NCI-H146 treated with DMSO at 0.1 percent for 48 hours (cell line): ENCODE measurements around the gene PRDM8.

Experiments
- DNase-seq: peaks from one replicate; lab custom pipeline; 2025; ENCODE audit not compliant: unreplicated experiment; lab: John Stamatoyannopoulos, UW

Gene PRDM8

DNA sequence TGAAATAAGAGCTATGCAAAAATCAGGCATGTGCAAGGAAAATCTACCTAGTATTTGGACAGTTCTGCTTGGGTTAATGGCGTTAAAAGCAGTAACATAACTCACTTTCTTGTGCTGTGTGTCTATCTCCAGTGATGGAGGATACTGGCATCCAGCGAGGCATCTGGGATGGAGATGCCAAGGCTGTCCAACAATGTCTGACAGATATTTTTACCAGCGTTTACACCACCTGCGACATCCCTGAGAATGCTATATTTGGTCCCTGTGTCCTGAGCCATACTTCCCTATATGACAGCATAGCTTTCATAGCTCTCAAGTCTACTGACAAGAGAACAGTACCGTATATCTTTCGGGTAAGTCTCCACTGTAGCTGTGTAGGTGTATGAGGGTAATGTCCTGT is 2.6 kb downstream of the PRDM8 start:
- no peak for DNase-seq

DNA sequence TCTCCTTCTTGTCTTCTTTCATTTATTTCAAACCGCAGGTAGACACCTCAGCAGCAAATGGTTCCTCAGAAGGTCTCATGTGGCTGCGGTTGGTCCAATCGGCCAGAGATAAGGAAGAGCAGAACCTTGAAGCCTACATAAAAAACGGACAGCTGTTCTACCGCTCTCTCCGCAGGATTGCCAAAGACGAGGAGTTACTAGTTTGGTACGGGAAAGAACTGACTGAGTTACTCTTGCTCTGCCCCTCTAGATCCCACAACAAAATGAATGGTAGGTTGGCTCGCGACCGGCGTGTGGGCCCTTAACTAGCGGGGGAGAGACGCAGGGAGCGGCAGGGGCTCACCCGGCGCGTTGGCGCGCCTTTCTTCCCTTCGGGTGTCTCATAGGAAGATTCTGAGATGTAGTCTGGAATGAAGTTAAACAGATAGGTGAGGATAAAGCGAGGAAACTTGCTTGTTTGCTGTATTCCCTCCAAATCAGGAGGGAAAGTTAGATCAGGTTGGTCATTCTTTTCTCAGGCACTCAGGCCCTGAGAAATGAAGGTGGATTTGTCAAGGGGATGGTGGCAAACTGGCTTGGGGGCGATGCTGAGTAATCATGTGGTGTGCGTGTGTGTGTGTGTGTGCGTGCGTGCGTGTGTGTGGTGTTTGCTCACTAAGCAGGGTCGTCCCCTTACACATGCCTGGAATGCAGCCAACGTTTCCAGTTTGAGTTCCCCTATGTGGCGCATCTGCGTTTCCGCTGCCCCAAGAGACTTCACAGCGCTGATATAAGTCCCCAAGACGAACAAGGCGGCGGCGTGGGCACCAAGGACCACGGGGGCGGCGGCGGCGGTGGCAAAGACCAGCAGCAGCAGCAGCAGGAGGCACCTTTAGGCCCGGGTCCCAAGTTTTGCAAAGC is 4.2 kb downstream of the PRDM8 start:
- DNase-seq = no peak

DNA sequence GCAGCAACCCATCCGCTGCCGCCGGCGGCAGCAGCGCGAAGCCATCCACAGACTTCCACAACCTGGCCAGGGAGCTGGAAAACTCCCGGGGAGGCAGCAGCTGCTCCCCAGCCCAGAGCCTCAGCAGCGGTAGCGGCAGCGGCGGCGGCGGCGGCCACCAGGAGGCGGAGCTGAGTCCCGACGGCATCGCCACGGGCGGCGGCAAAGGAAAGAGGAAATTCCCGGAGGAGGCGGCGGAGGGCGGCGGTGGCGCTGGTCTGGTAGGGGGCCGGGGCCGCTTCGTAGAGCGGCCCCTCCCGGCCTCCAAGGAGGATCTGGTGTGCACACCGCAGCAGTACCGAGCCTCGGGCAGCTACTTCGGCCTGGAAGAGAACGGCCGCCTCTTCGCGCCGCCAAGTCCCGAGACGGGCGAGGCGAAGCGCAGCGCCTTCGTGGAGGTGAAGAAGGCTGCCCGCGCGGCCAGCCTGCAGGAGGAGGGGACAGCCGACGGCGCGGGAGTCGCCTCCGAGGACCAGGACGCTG is 4.9 kb downstream of the PRDM8 start:
- DNase-seq = peak; percentile 44

DNA sequence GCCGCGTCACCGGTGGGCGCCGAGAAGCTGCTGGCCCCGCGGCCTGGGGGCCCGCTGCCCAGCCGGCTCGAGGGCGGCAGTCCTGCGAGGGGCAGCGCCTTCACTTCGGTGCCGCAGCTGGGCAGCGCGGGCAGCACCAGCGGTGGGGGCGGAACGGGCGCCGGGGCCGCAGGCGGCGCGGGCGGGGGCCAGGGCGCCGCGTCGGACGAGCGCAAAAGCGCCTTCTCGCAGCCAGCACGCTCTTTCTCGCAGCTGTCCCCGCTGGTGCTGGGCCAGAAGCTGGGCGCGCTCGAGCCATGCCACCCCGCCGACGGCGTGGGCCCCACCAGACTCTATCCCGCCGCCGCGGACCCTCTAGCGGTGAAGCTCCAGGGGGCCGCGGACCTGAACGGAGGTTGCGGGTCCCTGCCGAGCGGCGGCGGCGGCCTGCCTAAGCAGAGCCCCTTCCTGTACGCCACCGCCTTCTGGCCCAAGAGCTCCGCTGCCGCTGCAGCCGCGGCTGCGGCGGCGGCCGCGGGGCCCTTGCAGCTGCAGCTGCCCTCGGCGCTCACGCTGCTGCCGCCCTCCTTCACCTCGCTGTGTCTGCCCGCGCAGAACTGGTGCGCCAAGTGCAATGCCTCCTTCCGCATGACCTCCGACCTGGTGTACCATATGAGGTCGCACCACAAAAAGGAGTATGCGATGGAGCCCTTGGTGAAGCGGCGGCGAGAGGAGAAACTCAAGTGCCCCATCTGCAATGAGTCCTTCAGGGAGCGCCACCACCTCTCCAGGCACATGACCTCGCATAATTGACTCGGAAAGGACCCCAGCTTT is 5.6 kb downstream of the PRDM8 start:
- peak; percentile 58 for DNase-seq

DNA sequence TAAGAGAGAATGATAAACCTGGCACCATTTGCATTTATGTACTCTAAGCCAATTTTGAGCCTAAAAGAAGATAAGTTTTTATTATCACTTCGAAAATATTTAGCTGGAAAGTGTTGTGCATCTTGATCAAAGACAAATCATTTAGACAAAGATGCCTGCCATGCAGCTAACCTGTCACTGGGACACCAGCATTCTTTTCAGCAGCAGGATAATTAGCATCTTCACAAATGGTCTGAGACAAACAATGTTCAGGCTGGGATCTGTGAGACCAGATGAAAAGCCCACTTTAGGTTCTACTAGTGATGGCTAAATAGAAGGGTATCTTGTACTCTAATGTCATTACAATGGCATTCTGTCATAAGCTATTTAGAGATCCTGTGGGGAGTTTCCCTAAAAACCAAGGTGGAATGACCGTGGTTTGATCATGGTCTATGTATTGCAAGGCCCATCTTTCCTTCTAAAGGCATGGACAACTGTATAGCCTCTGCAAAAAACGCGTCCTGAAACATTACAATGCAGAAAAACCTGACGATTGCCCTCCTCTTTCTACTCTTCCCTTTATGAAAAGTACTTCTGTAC is 7.2 kb downstream of the PRDM8 start:
- DNase-seq = no peak

DNA sequence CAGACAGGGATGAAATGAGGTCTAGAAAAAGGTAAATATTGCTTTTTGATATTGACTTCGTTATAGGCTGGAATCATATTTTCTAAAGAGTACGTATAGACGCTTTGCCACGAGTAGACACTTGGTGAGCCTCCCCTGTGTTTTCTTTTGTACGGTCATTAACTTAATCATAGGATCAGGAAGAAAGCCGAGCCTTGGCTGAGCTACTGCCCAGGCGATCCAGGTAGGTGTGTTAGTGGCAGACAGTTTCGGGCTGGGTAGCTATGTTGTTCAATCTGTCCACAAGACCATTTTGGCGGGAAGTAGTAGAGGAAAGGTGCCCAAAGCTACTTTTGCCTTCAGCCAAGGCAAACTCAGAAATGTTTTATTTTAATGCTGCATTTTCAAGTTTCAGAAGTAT is 8.8 kb downstream of the PRDM8 start:
- no peak for DNase-seq

- no peak for DNase-seq
These were observed 9.3 kb downstream of the PRDM8 start for GRCh38 chr4:80206521-80207171.

GRCh38 chr4:80207172-80207583 is 9.9 kb downstream of the PRDM8 start:
- DNase-seq = no peak

- no peak for DNase-seq
These were observed 10.4 kb downstream of the PRDM8 start for GRCh38 chr4:80207664-80208063.

- DNase-seq = no peak
These were observed 11.5 kb downstream of the PRDM8 start for GRCh38 chr4:80208610-80209339.

- DNase-seq = no peak
These were observed 12.0 kb downstream of the PRDM8 start for GRCh38 chr4:80209340-80209701.

DNA sequence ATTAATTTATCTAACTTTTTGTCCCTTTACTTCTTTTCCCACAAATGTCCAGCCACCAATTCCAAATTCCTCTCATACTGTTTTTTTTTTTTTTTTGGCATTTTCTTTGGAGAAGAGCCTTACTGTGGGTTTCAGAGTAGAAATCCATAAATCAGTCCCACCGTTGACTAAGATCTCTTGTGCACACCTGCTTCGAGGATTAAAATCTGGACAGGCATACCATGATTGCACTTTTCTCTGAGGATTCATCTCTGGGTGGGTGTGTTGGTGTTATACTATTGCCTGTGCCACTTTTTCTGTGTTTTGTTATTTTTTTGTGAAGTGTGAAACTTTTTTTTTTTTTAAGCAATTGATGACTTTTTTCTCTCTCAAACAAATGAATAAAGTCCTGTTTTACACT is 13.2 kb downstream of the PRDM8 start:
- no peak for DNase-seq

DNA sequence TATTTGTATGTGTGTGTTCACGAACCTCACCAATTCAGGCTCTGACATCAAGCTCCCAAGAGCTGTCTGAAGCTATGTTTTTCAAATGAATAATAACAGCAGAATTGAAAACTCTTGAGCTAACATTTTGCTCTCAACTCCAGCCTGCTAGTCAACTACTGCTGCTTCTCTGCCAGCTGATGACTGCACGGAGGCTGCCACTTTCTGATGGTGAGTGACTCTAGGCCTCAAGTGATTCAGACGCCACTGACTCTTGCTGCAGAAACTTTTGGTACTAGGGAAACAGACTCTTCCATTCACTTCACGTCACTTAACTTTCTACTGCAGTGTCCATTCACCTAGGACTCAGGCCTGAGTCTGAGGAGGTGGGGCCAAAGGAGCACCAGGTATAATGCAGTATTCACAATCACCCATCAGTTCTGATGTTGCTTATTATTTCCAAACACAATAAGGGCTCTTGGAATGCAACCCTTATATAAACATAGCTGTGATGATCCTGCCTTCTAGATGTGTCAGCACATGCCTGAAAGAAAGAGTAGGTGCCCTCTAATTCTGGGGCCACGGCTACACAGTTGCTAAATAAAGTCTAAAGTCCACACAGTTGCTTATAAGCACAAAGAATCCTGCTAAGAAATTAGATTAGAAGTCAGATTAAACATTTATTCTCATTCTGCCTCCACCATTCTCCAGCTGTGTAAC is 16.0 kb downstream of the PRDM8 start:
- peak; percentile 24 for DNase-seq

DNA sequence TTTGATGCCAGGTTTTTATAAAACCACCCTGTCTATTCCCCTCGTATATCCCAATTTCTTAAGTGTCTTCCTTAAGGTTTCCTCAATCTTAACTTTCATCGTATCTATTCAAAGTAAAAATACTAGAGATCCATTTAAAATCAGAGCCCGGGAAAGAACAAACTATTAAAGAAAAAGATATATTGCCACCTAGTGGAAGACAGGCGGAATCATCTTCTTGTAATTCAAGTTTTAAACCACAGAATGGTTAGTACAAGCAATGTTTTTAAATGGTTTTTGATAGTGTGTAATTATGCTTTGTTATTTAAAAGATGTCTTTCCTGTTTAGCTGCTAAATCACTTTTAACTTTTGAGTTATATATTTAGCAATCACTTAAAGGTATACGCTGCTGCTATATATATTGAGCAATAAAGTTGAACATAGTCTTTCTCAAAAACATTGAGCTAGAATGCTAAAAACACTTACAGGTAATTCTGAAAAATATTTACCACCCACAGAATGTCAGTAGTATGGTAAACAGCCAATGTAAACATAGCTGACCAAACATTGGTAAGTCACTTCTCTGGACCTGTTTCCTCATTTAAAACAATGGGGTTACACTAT is 18.2 kb downstream of the PRDM8 start:
- peak; percentile 66 for DNase-seq

DNA sequence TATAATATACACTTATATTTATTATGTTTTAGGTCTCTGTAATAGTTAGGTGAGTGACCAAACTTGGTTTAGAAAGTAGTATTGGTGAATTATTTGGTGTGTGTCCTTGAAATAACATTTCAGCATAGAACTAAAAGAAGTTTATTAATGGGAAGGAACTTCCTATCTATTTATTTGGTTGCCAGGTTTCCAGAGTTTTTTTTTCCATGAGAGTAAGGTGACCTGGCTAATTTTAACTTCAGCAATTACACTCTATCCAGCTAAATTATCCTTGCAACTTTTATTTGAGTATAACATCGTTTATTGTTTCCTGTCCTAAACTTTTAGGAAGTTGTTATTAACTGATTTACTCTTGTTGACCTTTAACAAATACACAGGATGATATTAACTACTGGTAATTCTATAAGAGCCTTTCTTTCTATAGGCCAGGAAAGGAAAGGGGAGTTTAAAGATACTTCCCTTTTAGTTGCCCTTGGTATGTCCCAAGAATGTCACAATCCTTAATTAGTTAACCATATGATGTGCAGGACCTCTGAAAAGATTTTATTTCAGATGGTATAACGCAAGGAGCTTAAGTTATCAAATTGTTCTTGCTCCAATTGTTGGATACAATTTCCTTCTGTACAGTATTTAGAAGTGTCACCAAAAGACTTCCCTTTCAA is 18.9 kb downstream of the PRDM8 start:
- DNase-seq = no peak

DNA sequence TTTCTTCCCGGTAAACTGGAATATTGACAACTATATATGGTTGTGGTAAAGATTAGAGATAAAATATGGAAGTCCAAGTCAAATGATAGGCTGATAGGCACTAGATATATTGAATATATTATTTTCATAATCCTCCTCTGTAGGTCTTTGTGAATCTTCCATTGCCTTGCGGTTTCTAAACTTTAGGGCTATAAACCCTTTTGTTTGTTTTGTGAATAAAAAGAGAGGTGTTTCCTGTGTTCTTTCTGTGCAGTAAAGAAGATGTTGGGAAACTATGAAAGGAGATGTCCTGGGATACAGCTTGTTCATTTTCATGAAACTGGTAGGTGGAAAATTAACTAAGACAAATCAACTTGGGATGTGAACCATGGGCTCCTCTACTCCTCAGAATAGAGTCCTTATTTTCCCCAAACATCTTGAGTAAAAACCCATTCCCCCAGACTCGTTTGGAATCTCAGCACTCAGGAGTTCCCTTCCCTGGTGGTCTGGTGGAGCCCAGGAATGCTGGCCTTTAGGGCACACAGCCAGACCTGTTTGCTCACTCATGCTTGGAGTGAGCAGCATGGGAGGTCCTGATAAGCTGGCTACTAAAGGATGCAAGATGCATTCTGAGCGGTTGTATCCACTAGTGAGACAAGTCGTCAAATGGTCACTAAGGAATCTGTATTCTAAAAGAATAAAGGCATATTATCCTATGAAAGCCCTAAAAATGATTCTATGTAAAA is 22.2 kb downstream of the PRDM8 start:
- DNase-seq = no peak

DNA sequence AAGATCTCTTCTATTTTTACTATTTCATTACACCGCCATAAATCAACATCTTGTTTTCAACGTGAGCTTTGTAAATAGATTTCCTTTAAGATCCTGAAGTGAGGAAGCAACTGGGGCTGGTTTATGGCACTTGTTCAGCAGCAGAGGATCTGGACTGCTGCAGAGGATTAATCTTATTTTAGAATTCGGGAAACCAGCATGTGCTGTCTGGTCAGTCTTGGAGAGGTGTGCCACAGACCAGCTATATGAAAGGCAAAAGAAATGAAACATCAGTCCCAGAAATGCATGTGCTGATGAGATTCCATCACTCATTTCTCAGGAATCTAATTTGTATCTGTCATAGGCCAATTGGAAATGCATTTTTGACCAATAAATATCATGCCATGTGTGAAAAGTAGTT is 23.4 kb downstream of the PRDM8 start:
- no peak for DNase-seq

GRCh38 chr4:80221161-80221560 is 23.9 kb downstream of the PRDM8 start:
- peak; percentile 45 for DNase-seq
